ENCODE results near the gene RAD51B.

Gene RAD51B

GRCh38 chr14:68551045-68551683, 731.6 kb downstream of the RAD51B start:
- Histone ChIP-seq H3K9me3 (ENCODE audit: control insufficient read depth, insufficient read depth, low read depth, low read length) (no peaks in the 10 kb centered on the region), H3K4me3 (ENCODE audit: low read depth, low read length) (no peak overlapping the region), H3K36me3 (ENCODE audit: control insufficient read depth in 2 of 2, insufficient read depth in 1 of 2, low read length in 2 of 2) (no peaks in the 10 kb centered on the region), H3K27ac (ENCODE audit: extremely low read depth, low read depth, low read length) (no peak overlapping the region), H3K4me1 (ENCODE audit: control insufficient read depth, insufficient read depth, low read length) (peaks cover 15% of the 10 kb centered on the region)
- POLR2A ChIA-PET: no interaction called here
- no peak for TF ChIP-seq ZBTB1 (tag by site-specific recombination; IDR thresholded peaks at IDR 0.05)
- TF ChIP-seq ZNF169 (tag by site-specific recombination; IDR thresholded peaks at IDR 0.05): no peak
- TF ChIP-seq, protein P1, sequence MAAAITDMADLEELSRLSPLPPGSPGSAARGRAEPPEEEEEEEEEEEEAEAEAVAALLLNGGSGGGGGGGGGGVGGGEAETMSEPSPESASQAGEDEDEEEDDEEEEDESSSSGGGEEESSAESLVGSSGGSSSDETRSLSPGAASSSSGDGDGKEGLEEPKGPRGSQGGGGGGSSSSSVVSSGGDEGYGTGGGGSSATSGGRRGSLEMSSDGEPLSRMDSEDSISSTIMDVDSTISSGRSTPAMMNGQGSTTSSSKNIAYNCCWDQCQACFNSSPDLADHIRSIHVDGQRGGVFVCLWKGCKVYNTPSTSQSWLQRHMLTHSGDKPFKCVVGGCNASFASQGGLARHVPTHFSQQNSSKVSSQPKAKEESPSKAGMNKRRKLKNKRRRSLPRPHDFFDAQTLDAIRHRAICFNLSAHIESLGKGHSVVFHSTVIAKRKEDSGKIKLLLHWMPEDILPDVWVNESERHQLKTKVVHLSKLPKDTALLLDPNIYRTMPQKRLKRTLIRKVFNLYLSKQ (tag by site-specific recombination; IDR thresholded peaks at IDR 0.05; ENCODE audit: borderline replicate concordance): no peak
- no peak for TF ChIP-seq ZNF510 (tag by site-specific recombination; IDR thresholded peaks at IDR 0.05; ENCODE audit: insufficient replicate concordance)
- no peak for TF ChIP-seq ZNF354C (tag by site-specific recombination; IDR thresholded peaks at IDR 0.05; ENCODE audit: borderline replicate concordance, low read depth)
- CTCF ChIA-PET: no interaction called here

DNA sequence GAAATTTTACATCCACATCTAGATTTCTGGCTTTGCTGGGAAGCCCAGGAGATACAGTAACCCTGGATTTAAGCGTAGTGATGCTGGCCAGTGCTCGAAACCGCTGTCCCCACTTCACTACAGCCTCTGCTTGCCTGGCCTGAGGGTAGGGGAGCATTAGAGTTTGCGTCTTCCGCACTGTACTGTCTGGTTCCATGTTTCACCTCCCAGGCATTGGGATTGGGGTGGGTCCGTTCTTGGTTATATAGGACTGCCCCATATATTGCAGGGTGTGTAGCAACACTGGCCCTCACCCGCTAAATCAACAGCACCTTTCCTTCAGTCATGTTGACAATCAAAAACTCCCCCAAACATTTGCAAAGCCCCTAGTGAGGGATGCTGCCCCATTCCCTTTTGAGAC, 732.5 kb downstream of the RAD51B start:
- Histone ChIP-seq H3K36me3 (ENCODE audit: control insufficient read depth in 2 of 2, insufficient read depth in 1 of 2, low read length in 2 of 2) (no peaks in the 10 kb centered on the region), H3K27ac (ENCODE audit: extremely low read depth, low read depth, low read length) (no peak overlapping the region), H3K4me3 (ENCODE audit: low read depth, low read length) (no peak overlapping the region), H3K4me1 (ENCODE audit: control insufficient read depth, insufficient read depth, low read length) (peaks cover 15% of the 10 kb centered on the region), H3K9me3 (ENCODE audit: control insufficient read depth, insufficient read depth, low read depth, low read length) (no peaks in the 10 kb centered on the region)
- TF ChIP-seq, protein P2, sequence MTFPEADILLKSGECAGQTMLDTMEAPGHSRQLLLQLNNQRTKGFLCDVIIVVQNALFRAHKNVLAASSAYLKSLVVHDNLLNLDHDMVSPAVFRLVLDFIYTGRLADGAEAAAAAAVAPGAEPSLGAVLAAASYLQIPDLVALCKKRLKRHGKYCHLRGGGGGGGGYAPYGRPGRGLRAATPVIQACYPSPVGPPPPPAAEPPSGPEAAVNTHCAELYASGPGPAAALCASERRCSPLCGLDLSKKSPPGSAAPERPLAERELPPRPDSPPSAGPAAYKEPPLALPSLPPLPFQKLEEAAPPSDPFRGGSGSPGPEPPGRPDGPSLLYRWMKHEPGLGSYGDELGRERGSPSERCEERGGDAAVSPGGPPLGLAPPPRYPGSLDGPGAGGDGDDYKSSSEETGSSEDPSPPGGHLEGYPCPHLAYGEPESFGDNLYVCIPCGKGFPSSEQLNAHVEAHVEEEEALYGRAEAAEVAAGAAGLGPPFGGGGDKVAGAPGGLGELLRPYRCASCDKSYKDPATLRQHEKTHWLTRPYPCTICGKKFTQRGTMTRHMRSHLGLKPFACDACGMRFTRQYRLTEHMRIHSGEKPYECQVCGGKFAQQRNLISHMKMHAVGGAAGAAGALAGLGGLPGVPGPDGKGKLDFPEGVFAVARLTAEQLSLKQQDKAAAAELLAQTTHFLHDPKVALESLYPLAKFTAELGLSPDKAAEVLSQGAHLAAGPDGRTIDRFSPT (tag by site-specific recombination; IDR thresholded peaks at IDR 0.05): no peak
- TF ChIP-seq ZBTB48 (tag by site-specific recombination; IDR thresholded peaks at IDR 0.05) (no peak), SALL2 (tag by site-specific recombination; IDR thresholded peaks at IDR 0.05; ENCODE audit: borderline replicate concordance) (no peak), GLIS2 (tag by site-specific recombination; IDR thresholded peaks at IDR 0.05) (no peak)
- ChIA-PET CTCF (no interaction called here), POLR2A (no interaction called here)

DNA sequence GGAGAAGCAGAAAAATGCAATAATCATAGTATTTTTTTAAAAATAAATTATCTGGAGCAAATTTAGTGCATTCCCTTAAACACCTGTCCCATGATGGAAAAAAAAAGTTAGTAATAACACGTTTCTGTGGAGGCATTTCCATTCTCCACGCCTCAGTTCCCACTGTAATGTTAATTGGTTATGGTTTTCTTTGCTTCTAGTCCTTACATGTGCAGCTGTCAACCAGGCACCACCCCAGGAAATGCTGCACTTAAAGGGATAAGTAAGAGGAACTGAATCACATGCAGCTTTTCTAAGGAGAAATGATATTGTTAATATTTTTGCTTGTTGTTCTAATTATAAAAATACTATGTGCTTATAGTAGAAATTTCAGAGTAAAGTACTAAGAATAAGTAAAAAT, 733.0 kb downstream of the RAD51B start:
- Histone ChIP-seq H3K27ac (ENCODE audit: extremely low read depth, low read depth, low read length) (no peak overlapping the region), H3K4me3 (ENCODE audit: low read depth, low read length) (no peak overlapping the region), H3K9me3 (ENCODE audit: control insufficient read depth, insufficient read depth, low read depth, low read length) (no peaks in the 10 kb centered on the region), H3K4me1 (ENCODE audit: control insufficient read depth, insufficient read depth, low read length) (peaks cover 12% of the 10 kb centered on the region), H3K36me3 (ENCODE audit: control insufficient read depth in 2 of 2, insufficient read depth in 1 of 2, low read length in 2 of 2) (no peaks in the 10 kb centered on the region)
- TF ChIP-seq ZBTB48 (tag by site-specific recombination; IDR thresholded peaks at IDR 0.05): no peak
- no peak for TF ChIP-seq SCRT2 (tag by site-specific recombination; IDR thresholded peaks at IDR 0.05)
- TF ChIP-seq ZNF530 (tag by site-specific recombination; IDR thresholded peaks at IDR 0.05; ENCODE audit: low read depth): no peak
- TF ChIP-seq ZFP37 (tag by site-specific recombination; IDR thresholded peaks at IDR 0.05): no peak
- no peak for TF ChIP-seq ZIC2 (tag by site-specific recombination; IDR thresholded peaks at IDR 0.05)
- no peak for TF ChIP-seq ZBTB8A (tag by site-specific recombination; IDR thresholded peaks at IDR 0.05)
- ChIA-PET POLR2A (no interaction called here), CTCF (interaction anchor here (0.7 kb wide), 1 partner anchor 291 kb away, joined by 3 read pairs; no protein-coding TSS in a partner anchor)

GRCh38 chr14:68553311-68553710, 733.7 kb downstream of the RAD51B start:
- Histone ChIP-seq H3K4me3 (ENCODE audit: low read depth, low read length) (no peak overlapping the region), H3K4me1 (ENCODE audit: control insufficient read depth, insufficient read depth, low read length) (peaks cover 8% of the 10 kb centered on the region), H3K9me3 (ENCODE audit: control insufficient read depth, insufficient read depth, low read depth, low read length) (no peaks in the 10 kb centered on the region), H3K36me3 (ENCODE audit: control insufficient read depth in 2 of 2, insufficient read depth in 1 of 2, low read length in 2 of 2) (no peaks in the 10 kb centered on the region), H3K27ac (ENCODE audit: extremely low read depth, low read depth, low read length) (no peak overlapping the region)
- ChIA-PET POLR2A (no interaction called here), CTCF (interaction anchor here (0.7 kb wide), 1 partner anchor 290 kb away, joined by 3 read pairs; no protein-coding TSS in a partner anchor)
- TF ChIP-seq PRDM1 (tag by site-specific recombination; IDR thresholded peaks at IDR 0.05): no peak
- no peak for TF ChIP-seq ZNF48 (tag by site-specific recombination; IDR thresholded peaks at IDR 0.05)
- no peak for TF ChIP-seq ZNF23 (tag by site-specific recombination; IDR thresholded peaks at IDR 0.05; ENCODE audit: borderline replicate concordance)
- TF ChIP-seq ZBTB8A (tag by site-specific recombination; IDR thresholded peaks at IDR 0.05): no peak
- no peak for TF ChIP-seq REPIN1 (tag by site-specific recombination; IDR thresholded peaks at IDR 0.05; ENCODE audit: low read depth)
- TF ChIP-seq ZNF654 (tag by site-specific recombination; IDR thresholded peaks at IDR 0.05; ENCODE audit: low read depth): no peak
- TF ChIP-seq BCL6B (tag by site-specific recombination; IDR thresholded peaks at IDR 0.05): no peak
- TF ChIP-seq WT1 (tag by site-specific recombination; IDR thresholded peaks at IDR 0.05): no peak
- TF ChIP-seq ZNF837 (tag by site-specific recombination; IDR thresholded peaks at IDR 0.05): no peak
- no peak for TF ChIP-seq ZNF513 (tag by site-specific recombination; IDR thresholded peaks at IDR 0.05)

All from HEK293 (cell line).